NCI-H446 treated with DMSO at 0.1 percent for 48 hours (cell line): ENCODE measurements around the gene CACNA2D2.

Experiments
- DNase-seq: peaks from one replicate; lab custom pipeline; 2025; lab: John Stamatoyannopoulos, UW

The CACNA2D2 gene

DNA sequence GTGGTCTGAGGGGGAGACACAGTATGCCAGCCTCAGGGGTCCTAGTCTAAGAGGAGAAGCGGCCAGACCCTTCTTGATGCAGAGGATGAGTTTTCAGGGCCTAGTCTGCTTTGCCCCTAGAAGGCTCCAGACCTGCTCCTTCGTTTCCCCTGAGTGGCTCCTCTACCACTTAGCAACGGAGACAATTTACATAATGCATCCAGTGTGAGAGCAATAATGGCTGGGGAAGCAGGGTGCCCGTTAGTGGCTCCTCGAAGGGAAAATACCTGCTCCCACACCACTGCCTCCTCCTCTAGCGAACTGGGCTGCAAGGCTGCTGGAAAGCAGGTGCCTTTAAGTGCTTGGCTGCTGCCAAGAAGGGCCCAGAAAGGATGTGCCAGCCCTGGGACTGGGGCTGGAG lies 38.9 kb downstream of the CACNA2D2 start:
- DNase-seq = no peak

DNA sequence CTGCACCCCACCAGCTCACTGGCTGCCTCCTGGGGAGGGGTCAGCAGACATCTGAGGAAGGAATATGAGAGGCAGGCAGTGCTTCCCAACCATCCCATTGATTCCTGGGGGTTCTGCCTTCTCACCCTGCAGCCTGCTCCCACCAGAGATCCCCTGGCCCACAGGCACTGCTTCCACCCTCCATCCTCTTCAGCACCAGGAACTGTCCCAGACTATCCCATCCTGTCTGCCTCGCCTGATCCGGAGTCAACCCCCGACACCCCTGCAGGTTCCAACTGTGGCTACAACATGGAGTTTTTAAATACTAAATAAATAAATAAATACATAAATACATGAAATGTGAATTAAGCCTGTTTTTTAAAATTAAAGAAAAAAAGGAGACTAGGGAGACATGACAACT lies 43.6 kb downstream of the CACNA2D2 start:
- DNase-seq = no peak

DNA sequence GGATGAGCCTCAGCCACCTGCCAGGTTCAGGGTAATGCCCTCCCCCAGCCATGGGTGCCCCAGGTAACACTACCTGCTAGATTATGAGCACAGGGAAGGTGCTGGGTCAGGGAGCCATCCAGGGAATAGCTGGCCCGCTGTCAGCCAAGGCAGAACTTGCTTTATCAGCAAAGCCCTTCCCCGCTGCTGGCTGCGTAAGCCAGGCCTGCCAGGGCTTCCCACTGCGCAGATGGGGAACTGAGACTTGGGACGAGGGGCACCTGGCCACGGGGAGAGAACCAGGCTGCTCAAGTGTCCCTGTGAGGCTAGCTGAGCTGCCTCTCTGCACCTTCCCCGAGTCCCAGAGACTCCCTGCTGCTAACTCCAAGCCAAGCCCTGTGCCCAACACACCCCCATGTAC lies 45.4 kb downstream of the CACNA2D2 start:
- DNase-seq = no peak

DNA sequence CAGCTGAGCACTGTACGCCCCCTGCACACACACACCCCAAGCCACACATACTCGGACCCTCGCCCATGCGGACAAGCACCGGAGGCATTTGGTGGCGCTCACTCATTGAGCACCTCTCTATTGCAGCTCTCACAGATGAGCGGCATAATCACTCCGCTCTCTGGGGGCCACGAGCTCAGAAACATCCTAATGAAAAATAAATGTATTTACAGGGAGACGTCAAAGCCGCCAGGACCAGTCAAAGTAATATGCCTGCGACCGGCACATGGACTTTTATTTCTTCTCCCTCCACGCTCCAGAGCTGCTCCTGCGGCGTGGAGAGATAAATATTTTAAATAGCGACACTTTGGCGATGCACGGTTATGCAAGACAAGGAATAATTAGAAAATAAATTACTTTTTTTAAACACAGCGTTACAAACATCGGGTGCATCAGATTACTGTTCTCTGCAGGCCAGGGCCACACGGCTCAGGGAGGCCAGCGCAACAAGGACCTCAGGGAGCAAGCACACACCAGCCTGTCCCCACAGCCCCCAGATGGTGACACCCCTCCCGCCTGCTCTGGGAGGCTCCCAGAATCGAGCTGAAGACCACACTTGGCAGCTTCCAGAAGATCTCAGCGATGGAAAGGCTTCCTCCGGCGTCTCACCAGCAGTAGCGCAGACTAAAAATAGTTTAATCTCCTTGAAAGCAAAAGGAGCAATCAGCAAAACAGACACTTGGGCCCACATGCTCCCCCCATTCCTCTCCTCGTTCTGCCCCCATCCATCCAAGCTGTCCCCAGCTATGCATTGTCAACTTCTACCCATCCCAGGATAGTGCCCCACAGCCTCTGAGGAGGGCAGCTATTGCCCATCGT lies 48.0 kb downstream of the CACNA2D2 start:
- no peak for DNase-seq

DNA sequence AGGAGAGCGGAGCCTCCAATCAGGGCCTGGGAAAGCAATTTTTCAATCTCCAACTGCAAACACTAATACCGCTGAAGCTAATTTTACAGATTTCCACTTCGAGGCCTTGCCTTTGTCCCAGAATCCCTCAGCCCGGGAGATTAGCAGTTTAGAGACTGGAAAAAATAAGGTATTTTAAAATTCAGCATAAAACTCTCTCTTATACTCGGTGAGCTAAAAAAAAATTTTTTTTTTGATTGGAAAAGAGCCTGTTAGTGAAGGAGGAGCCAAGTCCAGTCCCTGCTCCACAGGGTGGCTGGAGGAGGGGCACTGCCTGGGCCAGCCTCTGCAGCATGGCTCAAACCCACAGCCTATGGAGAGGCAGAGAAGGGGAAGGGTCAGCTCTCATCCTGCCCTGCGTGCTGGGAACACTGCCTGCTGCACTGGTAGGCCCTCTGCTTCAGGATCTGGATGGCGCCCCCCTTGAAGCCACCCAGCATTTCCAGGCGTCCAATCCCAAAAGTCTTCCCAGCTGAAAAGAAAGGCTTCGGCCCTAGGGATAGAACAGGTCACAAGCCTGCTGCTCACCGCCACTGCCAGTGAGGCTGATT lies 48.9 kb downstream of the CACNA2D2 start:
- no peak for DNase-seq

DNA sequence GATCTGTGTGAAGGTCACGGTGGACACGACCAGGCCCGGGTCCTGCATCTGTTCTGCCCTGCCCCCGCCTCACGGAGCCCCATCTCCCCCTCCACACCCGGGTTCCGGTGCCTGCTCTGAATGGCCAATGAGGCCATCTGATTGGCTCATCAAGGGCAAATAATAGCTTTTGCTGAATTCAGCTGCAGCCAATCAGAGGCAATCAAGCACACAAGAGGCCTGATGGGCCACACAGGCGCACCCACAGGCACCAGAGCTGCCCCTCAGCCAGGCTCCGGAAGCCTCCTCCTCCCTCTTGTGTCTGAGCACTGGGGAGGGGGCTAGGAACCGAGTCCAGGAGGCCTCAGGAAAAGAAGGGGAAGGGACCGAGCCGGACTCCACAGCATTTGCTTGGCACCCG lies 49.5 kb downstream of the CACNA2D2 start:
- DNase-seq = no peak

DNA sequence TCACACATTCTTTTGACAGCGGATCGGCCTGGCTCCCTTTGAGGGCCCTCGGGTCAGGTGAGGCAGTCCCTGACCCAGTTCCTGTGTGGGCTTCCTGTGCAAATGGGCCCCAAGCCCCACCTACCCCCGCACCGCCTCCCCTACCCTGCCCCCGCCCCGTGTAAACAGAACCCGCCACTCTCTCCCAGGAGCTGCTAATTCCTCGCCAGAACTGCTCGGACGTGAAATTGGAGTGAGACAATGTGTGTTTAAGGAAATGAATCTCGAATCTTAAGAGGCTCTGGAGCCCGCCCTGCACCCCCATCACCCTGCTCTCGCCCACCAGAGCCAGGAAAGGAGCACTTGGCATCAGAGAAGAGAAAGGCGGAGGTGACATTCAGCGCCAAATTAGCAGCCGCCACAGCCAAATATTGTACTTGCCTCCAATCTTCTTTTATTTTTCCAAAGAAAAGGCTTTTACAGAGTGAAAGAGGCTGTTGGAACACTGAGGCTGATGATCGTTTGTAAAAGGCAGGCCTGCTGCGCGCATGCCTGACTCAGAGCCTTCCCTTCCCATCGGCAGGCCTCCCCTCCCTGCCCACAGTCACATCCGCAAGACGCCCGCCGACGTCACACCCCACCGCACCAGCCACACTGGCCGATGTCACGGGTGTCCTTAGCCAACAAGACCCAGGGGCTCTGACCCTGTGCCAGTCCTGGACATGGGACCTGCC lies 53.1 kb downstream of the CACNA2D2 start:
- DNase-seq = no peak

DNA sequence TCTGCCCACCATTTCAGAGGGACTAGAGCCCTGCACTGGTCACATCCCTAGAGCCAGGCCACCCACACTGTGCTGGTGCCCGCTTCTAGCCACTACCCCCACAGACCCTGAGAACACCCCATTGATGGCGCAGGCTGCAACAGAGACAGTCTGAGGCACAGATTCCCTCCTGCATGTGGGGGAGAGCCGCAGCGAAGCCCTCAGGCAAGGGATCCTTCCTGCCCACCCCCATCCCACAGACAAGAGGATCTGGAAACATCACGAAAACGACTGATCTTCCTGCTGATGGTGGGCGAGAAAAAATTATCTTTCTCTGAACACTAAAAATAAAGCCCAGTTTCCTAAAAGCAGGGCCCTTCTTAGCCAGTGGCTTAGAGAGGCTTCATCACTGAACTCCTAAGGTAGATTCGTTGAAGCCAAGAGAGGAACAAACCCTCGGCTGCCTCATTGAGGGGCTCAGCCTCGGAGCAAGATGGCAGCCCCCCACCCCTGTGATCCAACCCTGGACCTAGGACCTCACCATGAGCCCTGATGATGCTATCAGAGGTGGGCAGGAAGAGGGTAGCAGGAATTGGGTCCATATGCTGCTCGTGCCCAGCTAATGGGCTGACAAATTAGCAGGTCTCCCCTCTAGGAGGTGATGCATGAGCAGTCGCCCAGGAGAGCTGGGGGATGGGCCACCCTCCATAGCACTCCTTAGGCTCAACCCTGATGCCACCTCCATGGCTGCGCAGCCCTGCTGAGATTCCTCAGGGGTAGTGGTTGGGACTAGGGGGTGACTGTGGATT lies 54.5 kb downstream of the CACNA2D2 start:
- no peak for DNase-seq

DNA sequence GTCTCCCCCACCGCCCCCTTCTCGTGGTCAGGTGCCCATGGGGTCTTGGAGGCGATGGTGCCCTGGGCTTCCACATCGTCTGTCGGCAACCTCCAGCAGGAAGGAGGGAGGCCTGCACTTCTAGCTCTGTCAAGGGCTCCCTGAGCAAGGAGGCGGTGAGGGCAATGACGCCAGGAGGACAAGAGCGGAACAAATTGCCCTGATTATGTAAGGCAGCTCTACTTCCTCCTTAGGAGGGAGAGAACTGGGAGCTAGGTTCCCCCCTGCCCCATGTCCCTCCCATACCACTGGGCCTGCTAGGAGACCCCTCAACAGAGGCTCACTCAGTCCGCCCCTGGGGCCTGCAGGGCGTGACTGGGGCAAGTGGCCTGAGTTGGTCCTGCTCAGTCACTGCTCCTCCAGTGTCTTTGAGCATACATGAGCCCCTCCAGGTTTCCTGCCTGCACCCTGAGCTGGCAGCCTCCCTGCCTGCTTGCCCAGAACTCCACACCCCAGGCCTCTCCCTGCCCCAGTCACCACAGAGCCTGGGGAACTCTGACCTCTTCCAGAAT lies 56.1 kb downstream of the CACNA2D2 start:
- DNase-seq = no peak

DNA sequence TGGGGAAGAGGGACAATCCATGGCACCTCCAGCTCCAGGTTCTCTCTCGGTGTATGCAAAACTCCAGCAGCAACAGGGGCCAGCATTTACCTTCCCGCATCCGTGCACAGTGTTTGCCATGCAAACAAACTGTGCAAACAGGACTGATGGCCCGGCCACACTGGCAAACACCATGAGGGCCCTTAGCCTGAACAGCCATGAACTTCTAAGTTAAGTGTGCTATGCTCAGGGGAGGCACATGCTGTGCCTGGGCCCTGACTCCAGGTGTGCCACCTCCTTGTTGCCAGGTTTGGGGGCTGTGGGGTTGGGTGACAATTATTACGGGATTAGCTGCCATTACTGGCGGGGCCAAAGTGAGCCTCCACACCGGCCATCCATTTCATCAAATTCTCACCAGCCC lies 57.5 kb downstream of the CACNA2D2 start:
- no peak for DNase-seq

DNA sequence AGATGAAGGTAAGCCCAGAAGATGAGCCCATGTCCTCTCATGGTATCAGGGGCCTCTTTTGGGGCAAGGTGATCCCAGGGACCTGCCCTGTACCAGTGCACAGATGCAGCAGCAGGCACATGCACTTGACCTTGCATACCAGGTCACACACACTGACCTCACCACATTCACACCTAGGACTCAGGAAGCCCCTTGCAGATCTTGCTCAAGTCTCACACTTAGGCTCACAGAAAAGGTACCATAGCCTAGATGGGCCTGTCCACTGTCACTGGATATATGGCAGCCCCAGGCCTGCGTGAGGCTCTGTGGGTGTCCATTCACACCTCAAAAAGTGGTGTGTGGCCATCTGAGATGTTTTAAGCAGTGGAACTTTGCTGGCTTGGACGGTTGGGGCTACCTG lies 58.7 kb downstream of the CACNA2D2 start:
- DNase-seq = no peak

DNA sequence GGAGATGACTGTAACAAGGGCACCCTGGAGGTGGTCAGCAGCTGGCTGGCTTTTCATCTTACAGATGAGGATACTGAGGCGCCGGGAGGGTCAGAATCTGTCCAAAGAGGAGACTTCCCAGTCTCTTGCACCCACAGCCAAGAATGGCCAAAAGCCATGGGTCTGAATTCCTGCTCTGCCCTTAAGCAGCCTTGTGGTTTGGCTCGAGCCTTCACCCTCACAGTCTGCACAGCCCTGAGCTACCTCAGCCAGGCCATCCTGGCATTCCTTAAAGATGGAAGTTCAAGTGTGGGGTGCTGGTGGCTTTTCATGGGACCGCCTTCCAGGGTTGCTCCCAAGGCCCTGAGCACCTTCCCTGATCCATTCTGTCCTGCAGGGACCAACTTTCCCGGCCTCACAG lies 59.2 kb downstream of the CACNA2D2 start:
- no peak for DNase-seq

DNA sequence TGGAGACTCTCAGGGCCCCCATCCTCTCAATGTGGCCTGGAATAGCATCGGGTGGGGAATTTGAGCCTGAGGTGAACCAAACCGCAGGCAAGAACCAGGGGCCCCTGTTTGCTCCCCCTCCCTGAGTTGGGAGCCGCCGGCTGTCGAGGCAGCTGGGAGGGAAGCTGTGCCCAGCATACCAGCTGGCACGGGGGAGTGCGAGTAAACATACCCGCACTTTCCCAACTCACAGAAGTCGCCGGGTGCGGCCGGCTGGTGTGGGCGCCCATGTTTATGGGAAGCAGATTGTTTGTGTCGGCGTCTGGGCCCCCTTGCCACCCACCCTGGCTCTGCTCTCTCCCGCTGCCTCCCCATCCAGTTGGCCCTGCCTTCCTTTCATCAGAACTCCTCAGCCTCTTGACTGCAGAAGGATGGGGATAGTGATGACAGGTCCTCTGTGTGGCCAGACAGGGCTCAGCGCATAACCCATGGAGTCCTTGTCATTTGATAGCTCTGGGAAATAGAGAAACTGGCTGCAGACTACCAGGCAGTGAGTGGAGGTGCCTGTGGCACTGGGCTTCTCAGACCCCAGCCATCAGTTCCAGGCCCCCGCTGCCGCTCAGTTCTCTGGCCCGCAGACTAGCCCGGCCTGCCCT lies 60.4 kb downstream of the CACNA2D2 start:
- DNase-seq = peak; percentile 61

DNA sequence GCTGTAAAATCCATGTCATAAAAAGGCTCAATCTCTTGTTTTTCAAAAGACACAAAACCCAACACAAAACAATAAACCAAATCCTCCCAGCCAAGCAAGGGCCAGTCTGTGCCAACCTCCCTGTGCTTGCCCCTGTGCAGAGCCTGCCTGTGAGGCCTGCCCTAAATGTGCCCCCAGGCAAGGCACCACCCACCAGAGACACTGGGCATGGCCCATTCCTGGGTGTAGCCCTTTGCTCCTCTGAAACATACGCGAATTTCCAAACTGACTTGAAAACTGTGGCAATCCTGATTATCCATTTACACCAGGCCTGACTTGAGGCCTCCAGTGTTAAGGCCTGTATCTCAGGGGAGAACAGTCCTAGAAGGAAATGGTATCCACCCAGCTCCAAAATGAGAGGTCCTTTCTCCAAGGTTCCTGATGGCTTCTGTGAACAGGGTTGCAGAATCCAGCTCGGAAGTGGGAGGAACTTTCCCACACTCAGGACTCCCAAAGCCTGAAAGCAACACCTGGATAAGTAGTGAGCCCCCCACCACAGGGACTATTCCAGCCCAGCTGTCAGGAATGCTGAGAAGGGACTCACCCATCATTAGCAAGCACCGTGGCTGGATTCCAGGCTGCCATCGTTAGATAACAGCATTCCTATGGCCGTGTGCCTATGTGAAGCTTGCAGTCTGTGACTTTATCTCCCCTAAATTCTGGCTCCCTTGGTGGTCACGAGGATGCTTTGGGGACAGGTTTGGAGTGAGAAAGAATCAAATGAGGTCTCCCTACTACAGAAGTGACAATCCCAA lies 61.8 kb downstream of the CACNA2D2 start:
- no peak for DNase-seq

DNA sequence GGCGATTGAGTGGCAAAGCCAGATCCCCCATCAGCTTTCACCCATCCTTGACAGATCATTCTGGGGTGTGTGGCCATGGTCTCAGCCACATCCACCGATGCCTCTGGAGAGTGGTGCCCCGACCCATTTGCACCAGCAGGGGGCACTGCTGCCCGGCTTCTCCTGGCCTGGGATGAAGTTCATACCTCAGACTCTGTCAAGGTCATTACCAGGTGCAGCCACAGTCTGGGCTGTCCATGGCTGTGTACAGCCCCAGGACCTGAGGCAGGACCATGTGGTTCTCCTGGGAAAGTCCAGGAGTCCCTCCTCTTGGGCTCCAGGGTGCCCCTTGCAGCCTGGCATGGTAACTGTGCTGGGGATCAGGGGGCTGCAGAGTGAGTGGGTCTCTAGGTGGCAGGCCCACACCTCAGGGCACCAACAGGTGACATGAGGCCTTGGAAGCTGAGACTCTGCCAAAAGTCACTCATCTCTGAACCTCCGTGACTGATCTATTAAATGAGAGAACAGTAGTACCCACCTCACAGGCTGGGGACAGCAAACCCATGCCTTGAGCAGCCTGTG lies 67.2 kb downstream of the CACNA2D2 start:
- DNase-seq = no peak

DNA sequence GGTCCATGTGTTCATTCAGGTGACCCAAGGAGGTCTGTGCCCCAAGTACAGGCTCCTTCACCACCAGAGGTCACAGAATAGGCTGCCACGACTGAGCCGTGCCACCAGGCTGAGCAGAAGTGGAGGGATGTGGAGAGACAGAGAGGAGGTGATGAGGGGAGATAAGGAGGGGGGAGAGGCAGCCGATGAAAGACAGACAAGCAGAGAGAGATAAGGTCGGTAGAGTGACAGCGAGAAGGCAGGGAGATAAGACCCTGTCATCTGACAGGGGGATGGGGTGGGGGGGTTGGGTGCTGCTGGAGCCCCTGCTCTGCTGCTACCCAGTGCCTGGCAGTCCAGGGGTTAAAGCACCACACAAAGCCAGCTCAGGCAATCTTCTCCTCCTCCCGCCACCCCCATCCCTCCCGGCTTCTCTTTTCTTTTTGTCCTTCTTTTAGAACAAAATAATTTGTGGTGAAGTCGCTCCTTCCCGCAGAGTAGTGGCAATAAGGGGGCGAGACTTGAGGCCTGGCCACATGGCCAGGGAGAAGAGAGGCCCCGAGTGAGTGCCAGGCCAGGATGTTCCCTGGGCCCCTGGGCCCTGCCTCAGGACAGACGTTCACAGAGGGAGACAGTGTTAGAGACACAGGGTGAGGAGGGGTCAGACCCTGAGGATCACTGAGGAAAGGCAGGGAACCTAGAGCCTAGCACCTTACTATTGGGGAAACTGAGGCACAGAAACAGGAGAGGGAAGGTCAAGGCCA lies 67.9 kb downstream of the CACNA2D2 start:
- no peak for DNase-seq

DNA sequence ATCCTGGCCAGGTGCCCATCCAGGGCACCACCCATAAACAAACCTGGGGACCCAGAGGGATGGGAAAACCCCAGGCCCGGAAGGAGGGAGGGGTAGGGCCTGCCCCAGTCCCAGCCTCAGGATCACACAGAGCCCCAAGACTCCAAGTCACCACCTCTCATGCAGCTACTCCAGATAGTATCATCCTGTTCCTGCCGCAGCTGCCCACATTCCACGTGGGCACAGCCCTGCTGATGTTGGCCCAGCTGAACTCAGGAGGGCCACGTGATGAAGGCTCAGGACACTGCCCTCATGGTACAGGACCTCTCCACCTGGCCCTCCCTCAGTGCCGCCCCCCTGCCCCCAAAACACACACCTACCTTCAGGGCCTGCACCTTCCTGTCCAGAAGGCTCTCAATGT lies 69.5 kb downstream of the CACNA2D2 start:
- DNase-seq = no peak

DNA sequence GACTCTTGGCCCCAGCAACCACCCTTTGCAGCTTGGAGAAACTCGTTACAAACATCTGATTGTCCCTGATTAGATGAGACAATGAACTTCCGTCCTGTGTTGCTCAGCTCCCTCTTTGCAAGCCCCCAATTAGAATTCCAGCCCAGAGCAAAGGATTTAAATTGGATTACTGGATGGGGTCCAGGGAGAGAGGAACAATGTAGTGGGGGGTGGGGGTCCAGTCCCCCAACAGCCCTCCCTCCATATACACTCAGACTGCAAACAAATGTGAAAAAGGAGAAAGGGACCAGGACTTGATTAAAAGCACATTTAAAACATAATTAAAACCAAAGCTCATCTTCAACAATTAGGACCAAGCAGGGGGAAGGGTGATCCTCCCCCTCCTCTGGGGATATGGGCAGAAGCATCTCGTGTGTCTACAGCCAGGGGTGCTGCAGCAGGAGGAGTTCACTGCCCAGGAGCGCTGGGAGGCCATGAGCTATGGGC lies 72.4 kb downstream of the CACNA2D2 start:
- DNase-seq = no peak

DNA sequence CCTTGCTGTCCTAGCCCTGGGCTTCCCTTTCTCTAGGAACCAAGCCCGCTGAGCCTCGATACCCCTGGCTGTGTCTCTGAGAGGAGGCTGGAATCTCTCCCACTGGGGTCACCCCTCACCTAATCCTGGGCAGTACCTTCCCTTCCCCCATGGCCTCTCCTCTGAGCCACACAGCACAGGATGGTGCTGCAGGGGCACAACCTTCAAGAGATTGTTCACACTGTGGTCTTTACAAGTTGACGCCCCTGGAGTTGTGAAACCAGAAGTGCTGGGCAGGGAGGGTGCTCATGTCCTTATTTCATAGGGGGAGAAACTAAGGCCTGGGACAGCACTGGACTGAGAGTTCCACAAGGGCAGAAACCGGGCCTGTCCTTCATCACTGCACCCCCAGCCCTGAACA lies 73.2 kb downstream of the CACNA2D2 start:
- no peak for DNase-seq
